Activated T-cell treated with anti-CD3 and anti-CD28 coated beads, Interleukin-2, amount 50 U/mL, for 24 hours (primary cell): ENCODE measurements around the gene AQP7.
A peak's percentile ranks its signal among the peaks of the same experiment; 100 is the strongest.
"Not testable (repeated sequence)": the region's sequence is repeated elsewhere in the genome, so short reads cannot be mapped to it uniquely, and the experiment has no call there.

Experiments used
- DNase-seq: peaks from one replicate; pipeline ENCODE4 v3.0.0-alpha.2; 2020
- H3K27ac Mint-ChIP-seq: 2 replicates; pipeline ENCODE4 v1.8.0; 2020; ENCODE audit warnings: mild to moderate bottlenecking, mixed read lengths
- H3K27me3 Mint-ChIP-seq: 2 replicates; pipeline ENCODE4 v1.8.0; 2020; ENCODE audit warnings: mixed read lengths
- H3K36me3 Mint-ChIP-seq: 2 replicates; pipeline ENCODE4 v1.8.0; 2020; ENCODE audit warnings: low read depth, mixed read lengths
- H3K4me1 Mint-ChIP-seq: 2 replicates; pipeline ENCODE4 v1.8.0; 2020; ENCODE audit warnings: low read depth, mixed read lengths
- H3K4me3 Mint-ChIP-seq: 2 replicates; pipeline ENCODE4 v1.8.0; 2020; ENCODE audit warnings: mild to moderate bottlenecking, moderate library complexity, mixed read lengths
- H3K9me3 Mint-ChIP-seq: 2 replicates; pipeline ENCODE4 v1.8.0; 2020; ENCODE audit warnings: mixed read lengths

Gene AQP7

GRCh38 chr9:33438926-33439680 is 36.7 kb upstream of the AQP7 start:
- Mint-ChIP-seq H3K4me1 (peaks cover 20% of the 10 kb centered on the region), H3K36me3 (peaks cover 27% of the 10 kb centered on the region), H3K4me3 (no peak overlapping the region), H3K9me3 (no peaks in the 10 kb centered on the region), H3K27me3 (no peaks in the 10 kb centered on the region), H3K27ac (no peak overlapping the region)
- no peak for DNase-seq

GRCh38 chr9:33437898-33438297 is 35.5 kb upstream of the AQP7 start:
- peaks cover 14% of the 10 kb centered on the region for H3K4me1 Mint-ChIP-seq
- H3K27ac Mint-ChIP-seq, result no peak overlapping the region
- H3K4me3 Mint-ChIP-seq, result no peak overlapping the region
- H3K27me3 Mint-ChIP-seq, result no peaks in the 10 kb centered on the region
- no peak for DNase-seq
- H3K36me3 Mint-ChIP-seq, result peaks cover 20% of the 10 kb centered on the region
- H3K9me3 Mint-ChIP-seq, result no peaks in the 10 kb centered on the region

- no peak for DNase-seq
- Mint-ChIP-seq H3K27ac (no peak overlapping the region), H3K36me3 (peaks cover 14% of the 10 kb centered on the region), H3K27me3 (no peaks in the 10 kb centered on the region), H3K9me3 (no peaks in the 10 kb centered on the region), H3K4me1 (peaks cover 14% of the 10 kb centered on the region), H3K4me3 (no peak overlapping the region)
Observed at GRCh38 chr9:33437205-33437604, 34.8 kb upstream of the AQP7 start.

- no peak overlapping the region for H3K27ac Mint-ChIP-seq
- H3K9me3 Mint-ChIP-seq, result no peaks in the 10 kb centered on the region
- peaks cover 10% of the 10 kb centered on the region for H3K36me3 Mint-ChIP-seq
- no peak overlapping the region for H3K4me3 Mint-ChIP-seq
- peaks cover 15% of the 10 kb centered on the region for H3K4me1 Mint-ChIP-seq
- no peaks in the 10 kb centered on the region for H3K27me3 Mint-ChIP-seq
- no peak for DNase-seq
Observed at GRCh38 chr9:33436445-33436844, 34.1 kb upstream of the AQP7 start.

GRCh38 chr9:33435821-33436277 is 33.5 kb upstream of the AQP7 start:
- H3K27me3 Mint-ChIP-seq, result no peaks in the 10 kb centered on the region
- peaks cover 9% of the 10 kb centered on the region for H3K36me3 Mint-ChIP-seq
- peaks cover 14% of the 10 kb centered on the region for H3K4me1 Mint-ChIP-seq
- no peak overlapping the region for H3K4me3 Mint-ChIP-seq
- H3K27ac Mint-ChIP-seq, result no peak overlapping the region
- no peak for DNase-seq
- H3K9me3 Mint-ChIP-seq, result no peaks in the 10 kb centered on the region

- H3K27me3 Mint-ChIP-seq, result no peaks in the 10 kb centered on the region
- no peaks in the 10 kb centered on the region for H3K36me3 Mint-ChIP-seq
- H3K9me3 Mint-ChIP-seq, result no peaks in the 10 kb centered on the region
- H3K4me1 Mint-ChIP-seq, result peaks cover 11% of the 10 kb centered on the region
- DNase-seq, result no peak
- no peak overlapping the region for H3K4me3 Mint-ChIP-seq
- H3K27ac Mint-ChIP-seq, result no peak overlapping the region
Observed at GRCh38 chr9:33434317-33435105, 32.1 kb upstream of the AQP7 start.

- no peak for DNase-seq
- Mint-ChIP-seq H3K4me1 (peaks cover 11% of the 10 kb centered on the region), H3K4me3 (no peak overlapping the region), H3K27me3 (no peaks in the 10 kb centered on the region), H3K9me3 (no peaks in the 10 kb centered on the region), H3K36me3 (no peaks in the 10 kb centered on the region), H3K27ac (no peak overlapping the region)
Observed at GRCh38 chr9:33433871-33434270, 31.5 kb upstream of the AQP7 start.

- Mint-ChIP-seq H3K27me3 (no peaks in the 10 kb centered on the region), H3K36me3 (no peaks in the 10 kb centered on the region), H3K4me3 (no peak overlapping the region), H3K4me1 (peaks cover 12% of the 10 kb centered on the region), H3K27ac (peak overlapping the region; percentile 28), H3K9me3 (no peaks in the 10 kb centered on the region)
- no peak for DNase-seq
Observed at GRCh38 chr9:33431420-33431819, 29.1 kb upstream of the AQP7 start.

GRCh38 chr9:33430942-33431341 is 28.6 kb upstream of the AQP7 start:
- no peaks in the 10 kb centered on the region for H3K27me3 Mint-ChIP-seq
- H3K27ac Mint-ChIP-seq, result no peak overlapping the region
- H3K9me3 Mint-ChIP-seq, result no peaks in the 10 kb centered on the region
- no peak for DNase-seq
- no peaks in the 10 kb centered on the region for H3K36me3 Mint-ChIP-seq
- H3K4me3 Mint-ChIP-seq, result no peak overlapping the region
- peaks cover 12% of the 10 kb centered on the region for H3K4me1 Mint-ChIP-seq

- Mint-ChIP-seq H3K36me3 (no peaks in the 10 kb centered on the region), H3K9me3 (no peaks in the 10 kb centered on the region), H3K27me3 (no peaks in the 10 kb centered on the region), H3K4me1 (peaks cover 12% of the 10 kb centered on the region), H3K27ac (no peak overlapping the region), H3K4me3 (no peak overlapping the region)
- no peak for DNase-seq
Observed at GRCh38 chr9:33429256-33429985, 27.1 kb upstream of the AQP7 start.

- Mint-ChIP-seq H3K4me3 (no peak overlapping the region), H3K27me3 (no peaks in the 10 kb centered on the region), H3K27ac (no peak overlapping the region), H3K9me3 (no peaks in the 10 kb centered on the region), H3K4me1 (peaks cover 7% of the 10 kb centered on the region), H3K36me3 (no peaks in the 10 kb centered on the region)
- no peak for DNase-seq
Observed at GRCh38 chr9:33426843-33427293, 24.5 kb upstream of the AQP7 start.

- no peak overlapping the region for H3K27ac Mint-ChIP-seq
- H3K4me3 Mint-ChIP-seq, result no peak overlapping the region
- H3K27me3 Mint-ChIP-seq, result no peaks in the 10 kb centered on the region
- no peaks in the 10 kb centered on the region for H3K9me3 Mint-ChIP-seq
- H3K36me3 Mint-ChIP-seq, result no peaks in the 10 kb centered on the region
- DNase-seq, result no peak
- peaks cover 7% of the 10 kb centered on the region for H3K4me1 Mint-ChIP-seq
Observed at GRCh38 chr9:33425128-33425533, 22.8 kb upstream of the AQP7 start.

- H3K4me1 Mint-ChIP-seq, H3K27me3 Mint-ChIP-seq, H3K36me3 Mint-ChIP-seq, H3K27ac Mint-ChIP-seq, H3K9me3 Mint-ChIP-seq, H3K4me3 Mint-ChIP-seq, DNase-seq: not testable (repeated sequence)
Observed at GRCh38 chr9:33424492-33424891, 22.1 kb upstream of the AQP7 start.

GRCh38 chr9:33424043-33424442 is 21.7 kb upstream of the AQP7 start:
- not testable (repeated sequence) for H3K36me3 Mint-ChIP-seq, DNase-seq, H3K4me1 Mint-ChIP-seq, H3K27me3 Mint-ChIP-seq, H3K4me3 Mint-ChIP-seq, H3K9me3 Mint-ChIP-seq, H3K27ac Mint-ChIP-seq
